Measurements from ENCODE around the gene SREK1.
"Not testable (repeated sequence)": the region's sequence is repeated elsewhere in the genome, so short reads cannot be mapped to it uniquely, and the experiment has no call there.

SREK1 gene

GRCh38 chr5:66144074-66144833 is at the start of gene SREK1:
Gene SREK1, plus strand, starts transcription at chr5:66144300. Its CDS starts 77 bp downstream, at chr5:66144377.
- peak; percentile 91 for DNase-seq (ENCODE audit: low spot score)

DNA sequence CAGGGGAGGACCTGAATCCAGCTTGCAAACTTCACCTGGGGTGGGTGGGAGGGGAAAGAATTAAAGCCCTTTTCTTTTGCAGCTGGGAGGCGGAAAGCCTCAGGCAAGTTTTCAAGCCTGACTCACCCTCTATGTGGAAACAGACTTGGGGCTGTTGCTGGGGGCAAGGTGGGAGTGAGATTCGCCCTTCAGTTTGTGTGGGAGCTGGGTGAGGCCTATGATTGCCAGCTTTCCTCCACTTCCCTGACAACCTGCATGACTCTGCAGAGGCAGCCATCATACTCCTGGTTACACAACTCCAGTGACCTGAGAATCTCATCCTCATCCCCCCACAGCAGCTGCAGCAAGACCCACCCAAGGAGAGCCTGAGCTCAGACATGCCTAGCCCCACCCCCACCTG is 43.2 kb upstream of the SREK1 start:
- no peak for DNase-seq (ENCODE audit: low spot score)

- no peak for DNase-seq (ENCODE audit: low spot score)
Measured at GRCh38 chr5:66113160-66113559, 30.9 kb upstream of the SREK1 start.

DNA sequence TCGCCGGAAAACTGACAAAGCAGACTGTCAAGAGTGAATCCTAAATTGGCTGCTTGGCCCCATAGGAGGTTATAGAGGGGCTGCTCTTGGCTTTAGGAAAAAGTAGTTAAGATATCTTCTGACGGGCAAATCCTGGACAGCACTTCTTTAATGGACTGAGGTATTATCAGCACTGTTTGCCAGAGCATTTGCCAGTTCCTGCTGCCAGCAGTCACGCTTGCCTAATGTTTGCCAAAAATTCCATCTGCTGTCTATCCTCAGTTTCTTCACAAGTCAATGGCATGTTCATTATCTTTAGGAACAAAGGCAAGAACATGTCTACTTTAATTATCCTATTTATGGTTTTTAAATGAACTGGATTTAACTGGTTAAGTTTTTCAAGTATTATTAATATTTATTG is 25.8 kb upstream of the SREK1 start:
- no peak for DNase-seq (ENCODE audit: low spot score)

DNA sequence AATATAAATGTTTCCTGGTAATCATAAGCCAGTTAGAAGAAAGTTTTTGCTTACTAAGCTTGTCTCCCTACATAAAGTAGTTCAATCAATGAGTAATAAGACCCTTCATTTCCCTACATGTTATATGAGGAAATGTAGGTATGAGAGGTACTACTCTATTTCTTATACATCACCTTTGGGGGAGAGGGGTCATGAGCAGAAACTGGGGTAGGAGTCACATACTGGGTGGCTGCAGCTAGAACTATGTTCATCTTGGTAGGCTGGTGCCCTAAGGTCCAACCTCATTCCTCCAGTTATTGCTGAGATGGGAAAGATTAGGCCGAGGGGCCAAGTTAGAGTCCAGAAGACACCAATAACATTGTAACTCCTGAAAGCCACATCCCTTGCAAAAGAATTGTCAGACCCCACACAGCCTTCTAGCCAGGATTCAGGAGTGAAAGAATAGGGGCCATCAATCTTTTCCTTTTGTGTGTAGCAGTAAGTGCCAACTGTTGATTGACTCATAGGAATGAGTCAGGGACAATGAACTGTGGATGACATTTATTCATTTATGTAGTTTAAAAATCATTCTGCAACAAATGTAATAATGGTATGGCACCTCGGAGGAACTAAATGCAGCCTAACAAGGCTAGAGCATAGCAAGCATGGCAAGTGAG is 21.6 kb upstream of the SREK1 start:
- no peak for DNase-seq (ENCODE audit: low spot score)

- no peak for DNase-seq (ENCODE audit: low spot score)
Measured at GRCh38 chr5:66129144-66129543, 15.0 kb upstream of the SREK1 start.

DNA sequence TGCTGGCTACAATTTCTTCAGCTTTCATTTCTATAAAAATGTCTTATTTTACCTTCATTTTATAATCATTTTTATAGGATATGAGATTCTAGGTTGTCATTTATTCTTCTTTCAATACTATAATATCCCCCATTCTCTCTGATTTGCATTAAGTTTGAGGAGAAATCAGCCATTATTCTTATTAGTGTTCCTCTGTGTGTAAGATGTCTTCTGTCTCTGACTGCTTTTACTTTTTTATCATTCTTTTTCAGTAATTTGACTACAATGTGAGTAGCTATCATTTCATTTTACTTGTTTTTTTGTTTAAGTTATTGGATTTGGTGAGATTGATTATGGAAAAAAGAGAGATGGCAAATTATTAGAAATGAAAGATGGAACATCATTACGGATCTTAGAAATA is 13.6 kb upstream of the SREK1 start:
- DNase-seq (ENCODE audit: low spot score) = no peak

DNA sequence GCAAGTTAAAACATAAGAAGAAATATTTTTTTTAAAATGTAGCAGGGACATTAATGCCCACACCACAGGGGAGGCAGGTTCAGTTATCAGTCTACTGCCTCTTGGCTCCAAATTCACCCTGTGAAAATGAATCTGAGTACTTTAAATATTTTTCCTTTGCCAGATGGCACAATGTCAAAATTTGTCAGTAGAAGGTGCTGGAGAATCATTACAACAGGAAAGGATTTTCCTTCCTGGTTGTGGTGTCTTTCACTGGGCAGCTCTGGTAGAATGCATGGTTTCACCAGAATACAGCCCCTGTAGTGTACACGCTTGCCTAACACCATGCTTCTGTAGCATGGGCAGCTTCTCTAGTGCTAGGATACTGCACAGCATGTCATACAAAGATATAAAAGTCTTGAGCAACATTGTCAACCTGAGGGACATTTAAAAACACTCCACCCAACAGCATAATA is 9.7 kb upstream of the SREK1 start:
- DNase-seq (ENCODE audit: low spot score) = no peak

DNA sequence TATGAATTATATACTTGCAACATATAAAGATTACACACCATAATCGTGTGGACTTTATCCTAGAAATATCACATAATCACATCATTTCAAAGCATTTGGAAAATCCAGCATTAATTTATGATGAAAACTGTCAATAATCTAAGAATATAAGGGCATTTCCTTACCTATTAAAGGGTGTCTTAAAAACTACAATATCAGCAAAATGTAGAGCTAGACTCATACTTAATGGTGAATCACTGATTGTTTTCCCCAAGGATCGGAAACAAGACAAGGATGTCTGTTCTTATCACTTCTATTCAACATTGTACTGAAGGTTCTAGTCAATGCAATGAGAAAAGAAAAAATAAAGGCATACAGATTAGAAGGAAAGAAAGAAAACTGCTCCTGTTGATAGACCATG is 8.0 kb upstream of the SREK1 start:
- no peak for DNase-seq (ENCODE audit: low spot score)

- not testable (repeated sequence) for DNase-seq (ENCODE audit: low spot score)
Measured at GRCh38 chr5:66136944-66137343, 7.2 kb upstream of the SREK1 start.

DNA sequence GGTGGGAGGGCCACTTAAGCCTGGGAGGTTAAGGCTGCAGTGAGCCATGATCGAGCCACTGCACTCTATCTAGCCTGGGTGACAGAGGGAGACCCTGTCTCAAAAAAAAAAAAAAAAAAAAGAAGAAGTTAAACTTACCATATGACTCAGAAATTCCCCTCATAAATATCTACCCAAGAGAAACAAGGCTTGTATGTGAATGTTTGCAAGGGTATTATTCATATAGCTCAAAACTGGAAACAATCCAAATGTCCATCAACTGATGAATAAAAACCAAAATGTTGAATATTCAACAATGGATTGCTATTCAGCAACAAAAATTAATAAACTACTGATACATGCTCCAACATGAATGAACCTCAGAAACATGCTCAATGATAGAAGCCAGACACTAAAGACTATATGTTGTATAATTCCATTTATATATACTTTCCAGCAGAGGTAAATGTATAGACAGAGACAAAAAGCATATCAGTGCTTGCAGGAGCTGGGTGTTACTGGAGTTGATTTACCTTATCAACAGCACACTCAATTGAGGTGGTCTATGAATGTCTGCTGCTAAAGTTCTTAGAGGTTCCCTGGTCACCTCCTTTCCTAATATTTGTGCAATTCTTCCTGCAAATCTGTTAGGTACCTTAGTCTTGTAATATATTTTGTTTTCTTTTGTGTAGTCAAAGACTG is 5.3 kb upstream of the SREK1 start:
- no peak for DNase-seq (ENCODE audit: low spot score)

DNA sequence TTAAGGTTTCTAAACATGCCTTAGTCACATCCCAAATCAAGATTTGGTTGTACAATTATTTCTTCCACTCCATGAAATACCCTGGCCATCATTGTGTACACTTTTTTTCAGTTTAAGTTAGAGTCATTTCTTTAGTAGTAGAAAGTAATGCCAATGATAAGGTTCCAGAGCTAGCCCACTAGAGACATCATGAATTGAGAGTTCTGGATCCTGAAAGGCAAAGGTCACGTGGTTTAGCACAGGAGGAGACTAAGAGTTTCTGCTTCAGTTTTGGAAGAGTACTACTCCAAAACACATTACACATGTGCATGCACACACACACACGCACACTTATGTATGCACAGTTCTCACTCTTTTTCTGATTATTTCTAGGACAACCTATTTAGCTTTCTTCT is 4.8 kb upstream of the SREK1 start:
- no peak for DNase-seq (ENCODE audit: low spot score)

- no peak for DNase-seq (ENCODE audit: low spot score)
Measured at GRCh38 chr5:66142417-66142816, 1.7 kb upstream of the SREK1 start.

DNA sequence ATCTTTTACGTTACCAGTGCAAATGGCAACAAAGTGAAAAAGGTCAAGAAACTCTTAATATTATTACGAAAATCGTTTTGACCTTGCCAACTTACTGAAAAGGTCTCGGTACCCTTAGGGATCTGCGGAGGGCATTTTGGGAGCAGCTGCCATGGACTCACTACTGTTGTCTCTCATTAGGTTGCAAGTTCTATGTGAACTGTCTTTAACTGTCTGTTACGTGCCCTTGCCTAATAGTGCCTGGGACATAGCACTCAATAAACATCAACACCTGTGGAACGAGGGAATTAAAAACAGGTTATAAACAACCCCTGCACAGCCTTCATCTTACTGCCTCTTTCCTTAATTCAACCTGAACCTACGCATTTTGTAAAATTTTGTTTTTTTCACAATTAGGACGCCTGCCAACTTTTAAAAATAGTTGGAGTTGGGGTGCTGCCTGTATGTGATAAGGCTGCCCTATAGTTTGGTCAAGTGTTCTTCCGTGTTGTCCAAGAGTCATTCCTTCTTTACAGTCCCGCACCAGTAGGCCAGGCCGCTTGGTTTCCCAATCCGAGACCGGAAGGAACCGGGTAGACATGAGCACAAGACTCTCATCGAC is 527 bp upstream of the SREK1 start:
- peak; percentile 27 for DNase-seq (ENCODE audit: low spot score)

DNA sequence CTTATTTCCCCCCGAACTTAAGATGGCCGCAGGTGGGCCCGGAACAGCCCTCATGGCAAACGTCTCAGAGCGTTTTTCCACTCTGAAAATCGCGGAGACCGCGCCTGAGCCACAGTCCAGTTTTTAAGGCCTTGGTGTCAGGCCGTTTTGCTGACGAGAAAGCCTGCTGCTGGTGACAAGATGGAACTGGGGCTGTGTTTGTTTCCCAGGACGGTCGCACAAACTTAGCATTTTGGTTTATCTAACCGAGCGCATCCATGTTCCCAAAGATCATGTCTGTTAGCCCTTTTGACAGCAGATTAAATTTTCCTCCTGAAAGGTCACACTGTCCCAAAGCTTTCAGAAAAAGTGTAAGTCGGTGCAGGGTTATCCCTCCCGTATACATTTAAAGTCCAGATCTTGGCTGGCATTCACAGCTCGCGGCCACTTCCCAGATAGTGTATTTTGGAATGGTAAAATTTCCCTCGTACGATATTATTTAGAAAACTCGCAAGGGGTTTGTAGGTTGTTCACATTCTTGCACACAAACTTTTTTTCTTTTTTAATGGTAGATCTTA is 812 bp downstream of the SREK1 start:
- DNase-seq (ENCODE audit: low spot score) = peak; percentile 53

DNA sequence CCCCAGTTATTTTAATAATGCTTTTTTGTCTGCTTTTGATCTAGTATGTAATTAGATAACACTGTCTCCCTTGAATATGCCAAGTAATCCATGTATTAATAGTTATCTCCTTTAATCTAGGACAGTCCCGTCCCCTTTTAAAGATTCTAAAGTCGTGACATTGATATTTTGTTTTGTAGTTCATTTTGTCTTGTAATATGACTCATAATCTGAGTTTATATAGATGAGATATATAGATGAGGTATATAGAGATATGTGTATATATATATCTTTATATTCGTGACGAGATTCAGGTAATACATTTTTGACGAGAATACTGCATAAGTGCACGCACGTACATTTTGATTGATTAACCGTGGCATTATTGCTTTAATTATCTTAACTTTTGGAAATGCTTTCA is 1.6 kb downstream of the SREK1 start:
- DNase-seq (ENCODE audit: low spot score) = no peak

DNA sequence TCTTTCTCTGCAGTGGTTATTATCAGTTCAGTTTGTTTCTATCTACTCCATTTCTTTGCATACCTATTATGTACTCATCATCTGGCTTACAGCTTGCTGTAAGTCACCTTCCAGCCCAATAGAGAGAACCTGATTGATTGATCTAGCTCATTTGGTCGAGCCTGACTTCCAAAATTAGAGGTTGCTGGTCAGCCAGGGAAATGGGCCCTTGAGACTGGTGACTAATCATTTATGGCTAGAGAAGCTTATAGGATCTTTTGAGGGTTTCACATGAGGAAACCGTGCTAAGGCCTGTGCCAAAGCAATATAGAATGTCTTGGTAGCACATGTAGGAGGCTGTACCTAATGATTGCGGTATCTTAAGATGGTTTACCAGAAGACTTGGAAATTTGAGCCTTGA is 5.8 kb downstream of the SREK1 start:
- DNase-seq (ENCODE audit: low spot score) = no peak

- no peak for DNase-seq (ENCODE audit: low spot score)
Measured at GRCh38 chr5:66151030-66151429, 6.9 kb downstream of the SREK1 start.

DNA sequence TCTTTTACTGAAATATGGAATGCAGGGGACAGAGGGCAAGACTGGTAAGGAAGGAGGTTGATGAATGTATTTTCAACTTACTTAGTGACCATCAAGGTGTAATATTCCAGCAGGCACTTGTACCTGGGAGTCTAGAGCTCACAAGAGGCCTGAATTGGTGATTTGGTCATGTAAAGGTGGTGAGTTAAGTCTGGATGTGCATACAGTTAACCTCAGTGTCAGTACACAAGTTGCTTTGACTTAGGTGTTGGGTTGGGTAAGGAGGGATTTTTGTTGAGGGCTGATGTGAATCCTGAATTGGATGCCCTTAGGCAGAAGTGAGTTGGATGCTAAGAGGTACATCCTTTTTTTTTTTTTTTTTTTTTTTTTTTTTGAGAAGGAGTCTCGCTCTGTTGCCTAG is 7.4 kb downstream of the SREK1 start:
- no peak for DNase-seq (ENCODE audit: low spot score)

DNA sequence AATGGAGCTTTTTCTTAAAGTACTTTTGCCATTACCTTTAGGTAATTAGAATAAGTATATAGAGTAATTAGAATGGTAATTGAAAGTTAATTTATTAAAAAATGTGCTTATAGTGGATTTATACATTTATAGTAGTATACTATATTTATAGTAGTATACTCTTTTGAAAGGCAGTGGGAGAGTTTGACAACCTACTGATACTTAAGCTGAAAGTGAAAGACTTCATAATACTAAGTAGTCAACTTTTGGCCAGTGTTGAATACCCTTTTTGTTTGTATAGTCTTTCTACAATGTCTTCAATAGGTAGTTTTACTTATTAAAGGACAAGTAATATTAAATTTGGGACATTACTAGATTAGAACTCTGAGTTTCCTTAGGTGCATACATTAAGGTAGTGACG is 12.9 kb downstream of the SREK1 start:
- DNase-seq (ENCODE audit: low spot score) = no peak

DNA sequence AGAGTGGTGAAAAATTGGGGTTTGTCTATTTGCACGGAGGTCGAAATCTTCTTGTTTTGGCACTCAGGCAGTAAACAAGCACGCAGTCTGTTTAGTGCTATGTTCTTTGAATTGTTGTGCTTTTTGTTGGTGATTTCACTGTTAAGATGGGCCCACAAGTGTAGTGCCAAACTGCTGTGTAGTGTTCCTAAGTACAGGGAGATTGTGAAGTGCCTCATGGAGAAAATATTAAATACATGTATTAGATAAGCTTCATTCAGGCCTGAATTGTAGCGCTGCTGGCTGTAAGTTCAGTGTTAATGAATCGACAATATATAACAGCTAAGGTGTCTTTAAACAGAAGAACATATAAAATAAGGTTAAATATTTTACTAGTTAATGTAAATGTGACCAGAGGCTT is 17.3 kb downstream of the SREK1 start:
- no peak for DNase-seq (ENCODE audit: low spot score)

GRCh38 chr5:66164044-66164790 is 20.1 kb downstream of the SREK1 start:
- DNase-seq (ENCODE audit: low spot score) = no peak

Data from SW480 (cell line).